ENCODE results near the gene CCDC167. TPM values are rescaled to one million over a fixed set of nuclear protein-coding genes. Genes with fewer than 3 reads are reported as not detected.
A peak's percentile ranks its signal among the peaks of the same experiment; 100 is the strongest.

The CCDC167 gene
- total and polyA plus RNA-seq, 2 donors from 2014 or later = 15.7 to 63.5 TPM

- DNase-seq = no peak
- intact Hi-C loops (cut with DNase I) = no loop called here
- Histone ChIP-seq H3K27me3 (ENCODE audit: control insufficient read depth, insufficient read depth, low read length) (no peaks in the 10 kb centered on the region), H3K27ac (ENCODE audit: low read depth in 2 of 2, low read length in 2 of 2) (no peak overlapping the region), H3K9me3 (ENCODE audit: control insufficient read depth in 2 of 3, insufficient read depth in 1 of 3, low read length in 3 of 3) (no peaks in the 10 kb centered on the region), H3K36me3 (ENCODE audit: control insufficient read depth in 2 of 3, insufficient read depth in 3 of 3, low read length in 3 of 3) (no peaks in the 10 kb centered on the region), H3K4me1 (ENCODE audit: control insufficient read depth in 2 of 3, insufficient read depth in 2 of 3, low read depth in 1 of 3, low read length in 3 of 3) (no peaks in the 10 kb centered on the region), H3K4me3 (ENCODE audit: low read length in 3 of 3) (no peak overlapping the region), H3K9ac (ENCODE audit: low read length in 3 of 3) (no peak overlapping the region)
- FAIRE-seq = no peak
- no peak for TF ChIP-seq CTCF (IDR thresholded peaks at IDR 0.05; ENCODE audit: borderline replicate concordance, extremely low read depth, insufficient read depth)
These were observed 8.2 kb upstream of the CCDC167 start for GRCh38 chr6:37507690-37508421.

- Histone ChIP-seq H3K27me3 (ENCODE audit: control insufficient read depth, insufficient read depth, low read length) (no peaks in the 10 kb centered on the region), H3K4me1 (ENCODE audit: control insufficient read depth in 2 of 3, insufficient read depth in 2 of 3, low read depth in 1 of 3, low read length in 3 of 3) (no peaks in the 10 kb centered on the region), H3K27ac (ENCODE audit: low read depth in 2 of 2, low read length in 2 of 2) (no peak overlapping the region), H3K9ac (ENCODE audit: low read length in 3 of 3) (no peak overlapping the region), H3K4me3 (ENCODE audit: low read length in 3 of 3) (no peak overlapping the region), H3K9me3 (ENCODE audit: control insufficient read depth in 2 of 3, insufficient read depth in 1 of 3, low read length in 3 of 3) (no peaks in the 10 kb centered on the region), H3K36me3 (ENCODE audit: control insufficient read depth in 2 of 3, insufficient read depth in 3 of 3, low read length in 3 of 3) (no peaks in the 10 kb centered on the region)
- no peak for TF ChIP-seq CTCF (IDR thresholded peaks at IDR 0.05; ENCODE audit: borderline replicate concordance, extremely low read depth, insufficient read depth)
- intact Hi-C loops (cut with DNase I) = no loop called here
- FAIRE-seq = no peak
- no peak for DNase-seq
These were observed 7.4 kb upstream of the CCDC167 start for GRCh38 chr6:37507077-37507476.

GRCh38 chr6:37506479-37506878 is 6.8 kb upstream of the CCDC167 start:
- intact Hi-C loops (cut with DNase I) = no loop called here
- FAIRE-seq (no peak), DNase-seq (no peak)
- Histone ChIP-seq H3K9ac (ENCODE audit: low read length in 3 of 3) (no peak overlapping the region), H3K4me1 (ENCODE audit: control insufficient read depth in 2 of 3, insufficient read depth in 2 of 3, low read depth in 1 of 3, low read length in 3 of 3) (no peaks in the 10 kb centered on the region), H3K27ac (ENCODE audit: low read depth in 2 of 2, low read length in 2 of 2) (no peak overlapping the region), H3K36me3 (ENCODE audit: control insufficient read depth in 2 of 3, insufficient read depth in 3 of 3, low read length in 3 of 3) (no peaks in the 10 kb centered on the region), H3K27me3 (ENCODE audit: control insufficient read depth, insufficient read depth, low read length) (no peaks in the 10 kb centered on the region), H3K9me3 (ENCODE audit: control insufficient read depth in 2 of 3, insufficient read depth in 1 of 3, low read length in 3 of 3) (no peaks in the 10 kb centered on the region), H3K4me3 (ENCODE audit: low read length in 3 of 3) (no peak overlapping the region)
- TF ChIP-seq CTCF (IDR thresholded peaks at IDR 0.05; ENCODE audit: borderline replicate concordance, extremely low read depth, insufficient read depth) = no peak

GRCh38 chr6:37504024-37504423 is 4.3 kb upstream of the CCDC167 start:
- no peaks in the 10 kb centered on the region for H3K36me3 ChIP-seq (ENCODE audit: control insufficient read depth in 2 of 3, insufficient read depth in 3 of 3, low read length in 3 of 3)
- DNase-seq (peak in 1 of 5 donors; percentile 46), FAIRE-seq (no peak)
- no peak overlapping the region for H3K4me3 ChIP-seq (ENCODE audit: low read length in 3 of 3)
- H3K9me3 ChIP-seq (ENCODE audit: control insufficient read depth in 2 of 3, insufficient read depth in 1 of 3, low read length in 3 of 3) = no peaks in the 10 kb centered on the region
- intact Hi-C loops (cut with DNase I) = no loop called here
- no peaks in the 10 kb centered on the region for H3K4me1 ChIP-seq (ENCODE audit: control insufficient read depth in 2 of 3, insufficient read depth in 2 of 3, low read depth in 1 of 3, low read length in 3 of 3)
- TF ChIP-seq CTCF (IDR thresholded peaks at IDR 0.05; ENCODE audit: borderline replicate concordance, extremely low read depth, insufficient read depth) = no peak
- no peak overlapping the region for H3K9ac ChIP-seq (ENCODE audit: low read length in 3 of 3)
- H3K27ac ChIP-seq (ENCODE audit: low read depth in 2 of 2, low read length in 2 of 2) = no peak overlapping the region
- no peaks in the 10 kb centered on the region for H3K27me3 ChIP-seq (ENCODE audit: control insufficient read depth, insufficient read depth, low read length)

Data from kidney (tissue), 14 donors.